NCI-H1105 treated with DMSO at 0.1 percent for 48 hours (cell line): ENCODE results near the gene C1orf74.

Experiments used
- DNase-seq: peaks from one replicate; lab custom pipeline; 2025; lab: John Stamatoyannopoulos, UW

The C1orf74 gene

GRCh38 chr1:209784265-209785169, at the start of gene C1orf74:
TSS of gene C1orf74 (minus strand) at chr1:209784559. CDS start at chr1:209783634, 925 bp downstream.
- peak; percentile 98 for DNase-seq

DNA sequence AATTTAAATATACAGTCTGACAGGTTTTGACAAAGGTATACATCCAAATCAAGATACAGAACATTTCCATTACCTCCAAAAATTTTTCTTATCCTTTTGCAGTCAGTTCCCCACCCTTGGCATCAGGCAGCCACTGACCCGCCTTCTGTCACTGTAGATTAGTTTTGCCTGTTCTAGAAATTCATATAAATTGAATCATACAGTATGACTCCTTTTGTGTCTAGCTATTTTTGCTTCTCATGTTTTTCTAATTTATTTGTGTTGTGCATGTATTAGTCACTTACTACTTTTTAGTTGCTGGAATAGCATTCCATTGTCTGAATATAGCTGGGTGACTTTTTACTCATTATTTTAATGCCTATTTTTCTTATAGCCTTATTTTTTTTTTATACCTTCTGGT, 47.3 kb upstream of the C1orf74 start:
- DNase-seq, result no peak

DNA sequence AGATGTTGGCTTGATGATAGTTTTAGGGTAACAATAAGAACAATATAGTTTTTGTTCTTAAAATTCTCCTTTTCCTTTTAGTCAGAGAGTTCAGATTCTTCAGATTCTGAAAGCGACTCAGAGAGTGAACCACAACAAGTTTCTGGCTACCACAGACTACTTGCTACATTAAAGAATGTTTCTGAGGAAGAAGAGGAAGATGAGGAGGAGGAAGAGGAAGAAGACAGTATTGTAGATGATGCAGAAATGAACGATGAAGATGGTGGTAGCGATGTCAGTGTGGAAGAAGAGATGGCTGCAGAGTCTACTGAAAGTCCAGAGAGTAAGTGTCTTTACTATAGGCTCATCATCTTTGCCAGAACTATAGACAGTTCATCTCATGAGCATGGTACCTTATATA, 46.4 kb upstream of the C1orf74 start:
- DNase-seq, result no peak

DNA sequence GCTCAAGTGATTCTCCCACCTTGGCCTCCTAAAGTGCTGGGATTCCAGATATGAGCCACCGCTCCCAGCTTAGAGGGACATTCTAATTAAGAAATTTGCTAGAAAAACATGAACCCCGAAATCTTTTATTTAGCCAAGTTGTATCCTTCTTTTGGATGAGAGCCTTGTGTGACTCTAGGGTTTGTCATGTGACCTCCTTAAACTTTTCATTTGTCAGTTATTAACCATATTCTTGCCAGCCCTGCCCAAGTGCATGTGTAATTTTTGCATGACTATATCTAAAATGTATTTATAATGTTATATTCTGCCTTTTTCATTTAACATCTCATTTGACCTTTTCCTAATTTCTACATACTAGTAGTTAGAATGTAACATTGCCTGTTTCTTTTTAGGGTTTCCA, 45.4 kb upstream of the C1orf74 start:
- no peak for DNase-seq

- DNase-seq, result peak; percentile 94
These were observed 43.3 kb upstream of the C1orf74 start, which contains the start of gene UTP25 for GRCh38 chr1:209827384-209828262. TSS of gene UTP25 (plus strand) at chr1:209827972. CDS start at chr1:209828064, 92 bp downstream.

GRCh38 chr1:209825591-209826434, 41.5 kb upstream of the C1orf74 start:
- DNase-seq, result no peak

DNA sequence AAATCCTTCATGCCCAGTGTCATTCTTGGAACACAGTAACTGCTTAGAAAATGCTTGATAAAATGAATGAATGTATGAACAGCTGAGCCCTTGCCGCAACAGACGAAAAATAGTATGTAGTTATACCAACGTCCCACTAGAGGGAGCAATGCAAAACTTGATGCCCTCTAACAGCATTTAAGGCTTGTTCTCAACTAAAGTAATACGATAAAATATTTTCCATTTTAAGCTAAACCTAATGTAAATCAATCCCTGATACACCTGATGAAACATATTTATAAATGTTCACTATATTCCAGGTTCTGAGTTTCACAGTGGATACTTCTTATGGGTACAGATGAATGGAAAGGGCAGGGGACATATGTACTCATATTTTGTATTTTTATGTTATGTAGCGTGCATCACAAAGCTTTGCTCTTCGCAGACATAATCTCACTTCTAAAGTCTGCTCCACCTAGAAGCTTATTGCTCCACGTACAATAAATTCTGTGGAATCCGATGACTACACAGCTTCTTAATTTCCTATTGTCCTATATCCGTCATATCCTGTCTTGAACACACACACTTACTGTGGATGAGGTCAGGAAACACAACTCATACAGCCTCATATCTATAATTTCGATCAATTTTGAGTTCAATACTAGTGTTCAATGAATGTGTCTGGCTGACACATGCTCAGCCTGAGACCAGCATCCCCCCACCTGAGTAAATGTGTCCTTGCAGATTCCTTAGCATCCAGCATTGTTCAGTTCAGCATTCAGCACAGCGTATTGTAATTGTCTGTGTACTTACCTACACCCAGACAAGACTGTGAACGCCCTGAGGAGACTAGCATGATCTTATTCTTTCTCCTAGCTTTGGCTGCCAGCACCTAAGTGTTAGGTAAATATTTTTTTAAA, 39.0 kb upstream of the C1orf74 start:
- DNase-seq, result peak; percentile 56

GRCh38 chr1:209822706-209823105, 38.3 kb upstream of the C1orf74 start:
- DNase-seq, result no peak

- DNase-seq, result no peak
These were observed 36.6 kb upstream of the C1orf74 start for GRCh38 chr1:209820986-209821385.

- no peak for DNase-seq
These were observed 34.7 kb upstream of the C1orf74 start for GRCh38 chr1:209819058-209819457.

DNA sequence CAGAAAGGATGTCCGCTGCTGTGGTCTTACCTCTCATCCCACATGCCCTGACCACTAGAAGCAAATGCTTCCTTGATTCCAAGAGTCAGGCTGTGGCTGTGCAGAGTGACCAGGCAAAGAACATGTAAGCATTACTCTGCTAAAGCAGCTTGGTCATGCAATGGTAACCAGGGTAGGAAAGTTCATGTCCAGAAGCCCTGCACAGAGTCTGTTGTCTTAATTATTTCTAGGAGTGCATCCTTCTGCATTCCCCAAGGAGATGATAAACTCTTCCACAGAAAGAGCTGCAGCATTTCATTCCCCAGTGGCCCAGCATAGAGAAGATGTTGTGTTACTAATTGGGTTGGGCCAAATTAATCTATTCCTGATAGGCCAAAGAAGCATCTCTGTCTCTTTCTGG, 33.3 kb upstream of the C1orf74 start:
- no peak for DNase-seq

DNA sequence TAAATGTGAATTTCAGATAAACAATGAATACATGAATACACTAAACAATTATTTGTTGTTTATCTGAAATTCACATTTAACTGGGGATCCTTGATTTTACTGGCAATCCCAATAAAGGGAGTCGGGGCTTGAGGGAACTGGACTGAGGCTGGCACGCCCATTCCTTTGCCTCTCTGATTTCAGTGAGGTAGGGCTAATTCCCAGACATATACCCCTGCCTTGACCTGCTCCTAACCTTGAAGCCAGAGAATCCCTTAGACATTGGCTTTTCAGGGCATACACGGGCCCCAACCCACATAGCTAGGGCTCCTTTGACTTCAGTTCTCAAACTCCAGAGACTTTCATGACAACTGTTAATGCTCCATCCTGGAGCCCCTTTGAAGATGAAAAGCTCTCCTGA, 32.6 kb upstream of the C1orf74 start:
- DNase-seq, result no peak

DNA sequence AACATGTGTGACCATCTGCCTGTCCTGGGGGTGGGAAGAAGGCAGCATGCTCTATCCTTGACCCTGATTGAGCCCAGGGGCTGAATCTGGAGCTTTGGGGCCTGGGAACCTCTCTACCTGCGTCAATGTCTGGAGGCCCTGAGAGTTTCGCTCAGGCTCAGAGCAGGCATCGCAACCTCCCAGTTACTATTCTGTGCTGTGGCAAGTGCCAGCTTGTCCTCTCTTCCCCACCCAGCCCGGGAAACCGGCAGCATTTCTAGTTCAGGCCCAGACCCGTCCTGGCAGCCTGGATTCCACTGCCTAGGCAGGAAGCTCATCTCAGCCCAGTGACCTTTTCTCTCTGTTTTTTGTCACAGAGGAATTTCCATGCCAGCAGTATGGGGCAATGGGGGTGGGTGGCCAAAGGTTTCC, 31.6 kb upstream of the C1orf74 start:
- peak; percentile 54 for DNase-seq

DNA sequence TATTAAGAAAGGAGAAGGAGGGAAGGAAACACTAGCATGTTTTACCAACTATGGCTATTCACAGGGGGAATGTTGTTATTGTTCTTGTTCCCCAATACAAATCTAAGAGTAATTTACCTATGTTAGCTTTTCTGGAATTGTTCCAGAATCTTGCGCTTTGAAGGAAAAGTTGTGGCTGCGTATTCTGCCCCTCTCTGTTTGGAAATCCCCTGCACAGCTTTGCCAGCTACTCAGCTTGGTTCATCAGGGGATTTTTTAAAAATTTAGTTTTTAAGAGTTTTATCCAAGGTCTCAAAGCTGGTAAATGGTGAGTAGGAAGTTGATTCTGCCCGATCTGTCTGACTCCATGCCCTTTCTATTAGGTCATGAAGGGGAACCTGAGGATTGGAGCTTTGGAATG, 31.1 kb upstream of the C1orf74 start:
- DNase-seq, result no peak

DNA sequence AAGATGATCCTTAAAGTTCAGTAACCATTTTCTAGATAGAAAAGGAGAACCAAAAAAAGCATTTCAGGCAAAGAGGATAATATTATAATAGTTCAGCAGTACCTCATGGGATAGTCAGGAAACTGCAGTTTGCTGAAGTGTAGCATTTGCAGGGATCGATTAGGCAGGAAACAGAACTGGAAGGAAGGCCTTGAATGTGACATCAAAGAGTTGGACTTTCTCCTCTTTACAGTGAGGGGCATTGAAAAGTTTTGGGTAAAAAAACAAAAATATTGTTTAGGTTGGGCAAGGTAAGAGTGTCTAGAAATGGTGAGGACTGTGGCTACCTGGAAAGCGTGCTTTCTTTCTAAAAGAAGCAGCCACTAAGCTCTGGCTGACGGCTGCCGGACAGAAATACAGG, 29.5 kb upstream of the C1orf74 start:
- no peak for DNase-seq

GRCh38 chr1:209810783-209811182, 26.4 kb upstream of the C1orf74 start:
- no peak for DNase-seq

GRCh38 chr1:209809611-209810010, 25.3 kb upstream of the C1orf74 start:
- DNase-seq, result no peak

DNA sequence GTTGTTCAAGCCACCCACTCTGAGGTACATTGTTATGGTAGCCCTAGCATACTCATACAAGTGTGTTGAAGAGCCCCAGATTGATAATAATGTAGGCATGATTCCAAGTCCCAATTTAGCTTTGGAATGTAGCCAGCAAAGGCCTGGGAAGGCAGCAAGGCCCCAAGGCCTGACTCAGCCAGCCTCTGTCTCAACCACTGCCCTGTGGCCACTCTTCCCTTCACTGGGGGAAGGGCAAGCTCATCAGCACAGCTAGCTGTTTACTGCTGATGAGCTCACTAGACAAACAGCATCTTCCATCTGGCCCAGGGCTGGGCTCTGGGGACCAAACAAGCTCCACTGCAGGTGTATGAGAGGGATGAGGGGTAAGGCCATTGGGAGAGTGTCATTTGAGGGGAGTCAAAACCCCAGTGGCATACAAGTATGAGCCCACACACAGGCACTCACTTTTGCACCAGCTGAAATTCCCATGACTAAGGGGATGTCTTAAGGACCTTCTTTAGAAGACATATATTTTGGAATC, 23.8 kb upstream of the C1orf74 start:
- peak; percentile 64 for DNase-seq

- DNase-seq, result no peak
These were observed 23.1 kb upstream of the C1orf74 start for GRCh38 chr1:209807509-209807908.
